Measurements from ENCODE around the gene BCL7B.
"Not testable (repeated sequence)": the region's sequence is repeated elsewhere in the genome, so short reads cannot be mapped to it uniquely, and the experiment has no call there.

The BCL7B gene

GRCh38 chr7:73526896-73527821 lies 30.3 kb downstream of the BCL7B start:
- Histone ChIP-seq H3K4me3 (ENCODE audit: low read depth in 1 of 2, low read length in 2 of 2) (no peak overlapping the region), H3K9ac (ENCODE audit: low read length) (no peak overlapping the region)

GRCh38 chr7:73526158-73526494 lies 31.4 kb downstream of the BCL7B start:
- H3K36me3 ChIP-seq (ENCODE audit: insufficient read depth, low read length); H3K9ac ChIP-seq (ENCODE audit: low read length); H3K9me3 ChIP-seq (ENCODE audit: low read length); H3K27me3 ChIP-seq (ENCODE audit: control insufficient read depth in 1 of 2, insufficient read depth in 2 of 2, low read length in 2 of 2); H3K4me3 ChIP-seq (ENCODE audit: low read depth in 1 of 2, low read length in 2 of 2); H3K27ac ChIP-seq (ENCODE audit: low read depth, low read length); H3K4me1 ChIP-seq (ENCODE audit: insufficient read depth, low read length): not testable (repeated sequence)

More at GRCh38 chr7:73526896-73527821, 30.3 kb downstream of the BCL7B start:
- Histone ChIP-seq H3K27me3 (ENCODE audit: control insufficient read depth in 1 of 2, insufficient read depth in 2 of 2, low read length in 2 of 2) (no peaks in the 10 kb centered on the region), H3K9me3 (ENCODE audit: low read length) (no peaks in the 10 kb centered on the region), H3K4me1 (ENCODE audit: insufficient read depth, low read length) (no peaks in the 10 kb centered on the region), H3K27ac (ENCODE audit: low read depth, low read length) (no peak overlapping the region), H3K36me3 (ENCODE audit: insufficient read depth, low read length) (no peaks in the 10 kb centered on the region)

- Histone ChIP-seq H3K4me3 (ENCODE audit: low read depth in 1 of 2, low read length in 2 of 2) (peak within 1 kb of the TSS; percentile 49 to 55), H3K9me3 (ENCODE audit: low read length) (no peaks in the 10 kb centered on the region), H3K27me3 (ENCODE audit: control insufficient read depth in 1 of 2, insufficient read depth in 2 of 2, low read length in 2 of 2) (no peaks in the 10 kb centered on the region), H3K36me3 (ENCODE audit: insufficient read depth, low read length) (peaks cover under 1% of the 10 kb centered on the region), H3K9ac (ENCODE audit: low read length) (peak within 1 kb of the TSS; percentile 49), H3K27ac (ENCODE audit: low read depth, low read length) (peak within 1 kb of the TSS; percentile 91), H3K4me1 (ENCODE audit: insufficient read depth, low read length) (peaks cover 31% of the 10 kb centered on the region)
These were observed 35.2 kb downstream of the BCL7B start, which contains the start of gene BAZ1B for GRCh38 chr7:73522105-73522872. Gene BAZ1B (minus strand): TSS chr7:73522293. CDS start chr7:73521933, 360 bp downstream.

- peaks cover 34% of the 10 kb centered on the region for H3K4me1 ChIP-seq (ENCODE audit: insufficient read depth, low read length)
- peak overlapping the region; percentile 91 for H3K27ac ChIP-seq (ENCODE audit: low read depth, low read length)
- peaks cover 5% of the 10 kb centered on the region for H3K36me3 ChIP-seq (ENCODE audit: insufficient read depth, low read length)
- no peaks in the 10 kb centered on the region for H3K27me3 ChIP-seq (ENCODE audit: control insufficient read depth in 1 of 2, insufficient read depth in 2 of 2, low read length in 2 of 2)
- H3K4me3 ChIP-seq (ENCODE audit: low read depth in 1 of 2, low read length in 2 of 2), result peak overlapping the region; percentile 49 to 55
- peak overlapping the region; percentile 49 for H3K9ac ChIP-seq (ENCODE audit: low read length)
- no peaks in the 10 kb centered on the region for H3K9me3 ChIP-seq (ENCODE audit: low read length)
These were observed 35.8 kb downstream of the BCL7B start for GRCh38 chr7:73521636-73522104.

GRCh38 chr7:73520673-73521635 lies 36.5 kb downstream of the BCL7B start:
- H3K9ac ChIP-seq (ENCODE audit: low read length), result peak overlapping the region; percentile 49
- H3K4me1 ChIP-seq (ENCODE audit: insufficient read depth, low read length), result peaks cover 34% of the 10 kb centered on the region
- H3K36me3 ChIP-seq (ENCODE audit: insufficient read depth, low read length), result peaks cover 6% of the 10 kb centered on the region
- H3K27me3 ChIP-seq (ENCODE audit: control insufficient read depth in 1 of 2, insufficient read depth in 2 of 2, low read length in 2 of 2), result no peaks in the 10 kb centered on the region
- peak overlapping the region; percentile 91 for H3K27ac ChIP-seq (ENCODE audit: low read depth, low read length)
- H3K9me3 ChIP-seq (ENCODE audit: low read length), result no peaks in the 10 kb centered on the region
- peak overlapping the region; percentile 49 to 55 for H3K4me3 ChIP-seq (ENCODE audit: low read depth in 1 of 2, low read length in 2 of 2)

- Histone ChIP-seq H3K36me3 (ENCODE audit: insufficient read depth, low read length) (peaks cover 15% of the 10 kb centered on the region), H3K9ac (ENCODE audit: low read length) (peak overlapping the region; percentile 49), H3K9me3 (ENCODE audit: low read length) (no peaks in the 10 kb centered on the region), H3K27ac (ENCODE audit: low read depth, low read length) (peak overlapping the region; percentile 91), H3K4me1 (ENCODE audit: insufficient read depth, low read length) (peaks cover 34% of the 10 kb centered on the region), H3K4me3 (ENCODE audit: low read depth in 1 of 2, low read length in 2 of 2) (peak overlapping the region in 1 of 2 donors; percentile 49), H3K27me3 (ENCODE audit: control insufficient read depth in 1 of 2, insufficient read depth in 2 of 2, low read length in 2 of 2) (no peaks in the 10 kb centered on the region)
These were observed 37.4 kb downstream of the BCL7B start for GRCh38 chr7:73519867-73520672.

GRCh38 chr7:73518470-73518869 lies 39.0 kb downstream of the BCL7B start:
- Histone ChIP-seq H3K4me1 (ENCODE audit: insufficient read depth, low read length) (peaks cover 37% of the 10 kb centered on the region), H3K27ac (ENCODE audit: low read depth, low read length) (peak overlapping the region; percentile 48)

GRCh38 chr7:73517241-73517995 lies 40.1 kb downstream of the BCL7B start:
- Histone ChIP-seq H3K27me3 (ENCODE audit: control insufficient read depth in 1 of 2, insufficient read depth in 2 of 2, low read length in 2 of 2) (no peaks in the 10 kb centered on the region), H3K4me1 (ENCODE audit: insufficient read depth, low read length) (peaks cover 45% of the 10 kb centered on the region), H3K9ac (ENCODE audit: low read length) (no peak overlapping the region), H3K36me3 (ENCODE audit: insufficient read depth, low read length) (peaks cover 23% of the 10 kb centered on the region), H3K4me3 (ENCODE audit: low read depth in 1 of 2, low read length in 2 of 2) (no peak overlapping the region), H3K27ac (ENCODE audit: low read depth, low read length) (no peak overlapping the region), H3K9me3 (ENCODE audit: low read length) (no peaks in the 10 kb centered on the region)

More at GRCh38 chr7:73518470-73518869, 39.0 kb downstream of the BCL7B start:
- Histone ChIP-seq H3K9me3 (ENCODE audit: low read length) (no peaks in the 10 kb centered on the region), H3K9ac (ENCODE audit: low read length) (peak overlapping the region; percentile 23), H3K4me3 (ENCODE audit: low read depth in 1 of 2, low read length in 2 of 2) (no peak overlapping the region), H3K27me3 (ENCODE audit: control insufficient read depth in 1 of 2, insufficient read depth in 2 of 2, low read length in 2 of 2) (no peaks in the 10 kb centered on the region), H3K36me3 (ENCODE audit: insufficient read depth, low read length) (peaks cover 21% of the 10 kb centered on the region)

GRCh38 chr7:73515178-73515577 lies 42.3 kb downstream of the BCL7B start:
- Histone ChIP-seq H3K27ac (ENCODE audit: low read depth, low read length) (no peak overlapping the region), H3K9ac (ENCODE audit: low read length) (no peak overlapping the region), H3K36me3 (ENCODE audit: insufficient read depth, low read length) (peaks cover 23% of the 10 kb centered on the region), H3K4me1 (ENCODE audit: insufficient read depth, low read length) (peaks cover 45% of the 10 kb centered on the region), H3K9me3 (ENCODE audit: low read length) (no peaks in the 10 kb centered on the region), H3K4me3 (ENCODE audit: low read depth in 1 of 2, low read length in 2 of 2) (no peak overlapping the region), H3K27me3 (ENCODE audit: control insufficient read depth in 1 of 2, insufficient read depth in 2 of 2, low read length in 2 of 2) (no peaks in the 10 kb centered on the region)
